GM19043 (cell line): Measurements from ENCODE around the gene PICALM.
"Not testable (repeated sequence)": the region's sequence is repeated elsewhere in the genome, so short reads cannot be mapped to it uniquely, and the experiment has no call there.

Experiments
- ATAC-seq: cut with Tn5 transposase; IDR thresholded peaks from one replicate; pipeline ENCODE4 v1.9.1; 2021; ENCODE audit warnings: low read depth; ENCODE audit not compliant: unreplicated experiment

The PICALM gene, protein sequence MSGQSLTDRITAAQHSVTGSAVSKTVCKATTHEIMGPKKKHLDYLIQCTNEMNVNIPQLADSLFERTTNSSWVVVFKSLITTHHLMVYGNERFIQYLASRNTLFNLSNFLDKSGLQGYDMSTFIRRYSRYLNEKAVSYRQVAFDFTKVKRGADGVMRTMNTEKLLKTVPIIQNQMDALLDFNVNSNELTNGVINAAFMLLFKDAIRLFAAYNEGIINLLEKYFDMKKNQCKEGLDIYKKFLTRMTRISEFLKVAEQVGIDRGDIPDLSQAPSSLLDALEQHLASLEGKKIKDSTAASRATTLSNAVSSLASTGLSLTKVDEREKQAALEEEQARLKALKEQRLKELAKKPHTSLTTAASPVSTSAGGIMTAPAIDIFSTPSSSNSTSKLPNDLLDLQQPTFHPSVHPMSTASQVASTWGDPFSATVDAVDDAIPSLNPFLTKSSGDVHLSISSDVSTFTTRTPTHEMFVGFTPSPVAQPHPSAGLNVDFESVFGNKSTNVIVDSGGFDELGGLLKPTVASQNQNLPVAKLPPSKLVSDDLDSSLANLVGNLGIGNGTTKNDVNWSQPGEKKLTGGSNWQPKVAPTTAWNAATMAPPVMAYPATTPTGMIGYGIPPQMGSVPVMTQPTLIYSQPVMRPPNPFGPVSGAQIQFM

DNA sequence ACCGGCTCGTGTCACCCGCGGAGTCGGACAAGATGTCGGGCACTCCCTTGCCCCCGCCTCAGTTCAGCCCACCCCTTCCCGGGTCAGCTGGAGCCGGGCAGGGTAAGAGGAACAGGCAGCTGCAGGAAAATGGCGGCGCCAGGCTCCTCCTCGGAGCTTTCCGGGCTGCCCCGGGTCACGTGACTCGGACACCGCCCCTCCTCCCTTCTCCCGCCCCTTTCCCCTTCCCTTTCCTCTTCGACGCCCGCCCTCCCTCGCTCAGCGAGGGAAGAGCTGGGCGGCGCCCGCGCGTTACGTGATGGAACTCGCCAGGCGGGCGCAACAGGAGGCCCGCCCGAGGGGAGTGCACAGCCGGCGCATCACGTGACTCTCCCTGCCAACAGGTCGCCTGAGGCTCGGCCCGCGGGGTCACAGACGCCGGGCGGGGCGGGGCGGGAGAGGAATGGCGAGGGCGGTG lies at the start of gene PICALM:
PICALM (minus strand) TSS at position 134 of the 457 bp plus-strand sequence. CDS start 304 bp downstream, outside the sequence.
- peak; percentile 80 for ATAC-seq

GRCh38 chr11:86118253-86118652 lies 49.4 kb upstream of the PICALM start:
- ATAC-seq: no peak

DNA sequence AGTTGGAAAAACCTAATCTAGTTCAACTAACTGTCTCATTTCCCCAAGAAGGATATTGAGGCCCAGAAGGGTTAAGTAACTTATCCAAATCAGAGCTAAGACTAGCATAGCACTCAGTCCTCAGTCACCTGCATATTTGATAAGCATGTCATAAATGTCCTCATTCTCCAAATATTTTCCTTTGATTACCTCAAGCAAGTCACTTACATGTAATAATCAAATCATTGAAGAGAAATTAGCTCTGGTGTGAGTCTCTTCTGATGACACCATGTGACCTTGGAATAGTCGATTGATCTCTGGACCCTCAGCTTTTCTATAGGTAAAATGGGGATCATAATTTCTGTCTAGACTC lies 48.8 kb upstream of the PICALM start:
- no peak for ATAC-seq

DNA sequence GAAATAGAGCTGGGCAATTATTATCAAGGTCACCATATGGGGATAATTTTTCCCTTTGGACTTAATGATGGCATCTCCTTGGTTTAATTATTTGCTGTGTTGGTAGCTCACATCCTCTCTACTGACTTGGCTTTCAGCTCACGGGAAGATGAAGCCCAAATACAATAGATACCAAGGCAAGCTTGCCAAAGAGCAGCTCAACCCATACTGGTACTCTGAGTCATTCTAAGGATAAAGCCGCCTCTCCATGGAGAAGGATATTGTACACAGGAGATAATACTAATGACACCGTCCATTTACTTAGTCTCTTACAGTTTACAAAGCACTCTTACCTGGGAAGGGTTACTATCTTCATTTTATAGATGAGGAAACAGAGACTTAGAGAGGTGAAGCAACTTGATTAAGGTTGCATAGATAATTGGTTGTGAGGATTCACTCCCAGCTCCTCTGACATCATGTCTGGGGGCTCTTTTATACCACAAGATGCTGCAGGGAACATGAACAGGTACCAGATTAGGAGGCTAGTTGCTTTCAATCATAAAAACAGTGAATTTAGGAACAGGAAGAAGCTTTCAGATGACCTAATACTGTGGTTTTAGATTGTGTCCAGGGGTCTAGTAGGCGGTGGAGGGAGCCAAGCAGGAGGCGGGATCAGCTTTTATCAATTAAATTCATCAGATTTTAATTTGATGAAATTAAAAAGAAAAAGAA lies 48.3 kb upstream of the PICALM start:
- ATAC-seq: no peak

DNA sequence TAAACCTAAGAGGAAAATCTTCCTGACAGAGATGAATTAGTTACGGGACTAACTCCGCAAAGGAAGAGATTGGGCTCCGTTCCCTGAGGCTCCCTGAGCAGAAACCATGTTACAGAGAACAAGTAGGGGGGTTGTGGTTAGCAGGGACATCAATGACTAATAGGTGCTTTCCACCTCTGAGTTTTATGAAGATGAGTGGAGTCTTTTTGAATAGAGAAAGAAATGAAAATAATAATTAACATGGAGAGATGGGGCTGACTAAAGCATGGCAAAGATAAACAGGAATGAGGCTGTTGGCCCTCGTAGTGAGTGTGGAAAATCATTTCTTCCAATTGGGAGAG lies 47.5 kb upstream of the PICALM start:
- peak; percentile 77 for ATAC-seq

DNA sequence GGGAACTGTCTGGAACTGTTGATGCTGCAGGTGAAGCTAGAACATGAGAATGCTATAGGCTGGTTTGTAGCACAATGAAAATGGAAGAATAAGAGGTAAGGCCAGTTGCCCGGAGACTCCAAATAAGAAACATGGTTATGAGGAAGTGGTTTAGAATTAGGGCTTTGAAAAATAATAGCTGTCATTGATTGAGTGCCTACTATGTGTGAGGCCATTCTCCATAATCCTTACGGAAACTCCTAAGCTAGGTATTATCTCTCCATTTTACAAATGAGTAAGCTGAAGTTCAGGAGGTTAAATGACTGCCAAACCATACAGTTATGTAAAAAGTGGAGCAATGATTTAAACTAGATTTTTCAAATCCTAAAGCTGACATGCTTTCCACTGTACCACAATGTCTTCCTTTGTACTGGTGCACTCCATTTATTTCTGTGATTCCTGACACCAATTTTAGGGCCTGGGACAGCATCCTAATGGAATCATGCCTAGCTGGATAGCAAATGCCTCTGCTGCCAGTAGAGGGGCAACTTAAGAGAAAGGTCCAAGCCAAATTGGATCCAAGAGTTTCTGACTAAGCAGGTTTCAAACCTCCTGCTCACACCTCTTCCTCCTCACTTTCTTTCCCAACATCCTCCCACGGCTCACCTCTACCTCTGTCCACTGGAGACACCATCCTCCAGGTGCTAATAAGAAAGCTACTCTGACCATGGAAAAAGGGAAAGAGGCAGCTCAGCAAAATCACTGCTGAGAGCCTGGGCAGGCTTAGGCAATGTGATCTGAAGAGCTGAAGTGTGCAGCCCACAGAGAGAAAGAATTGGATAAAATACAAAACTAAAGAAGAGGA lies 46.9 kb upstream of the PICALM start:
- peak; percentile 24 for ATAC-seq

- ATAC-seq: no peak
Observed at GRCh38 chr11:86108890-86109638, 40.2 kb upstream of the PICALM start.

DNA sequence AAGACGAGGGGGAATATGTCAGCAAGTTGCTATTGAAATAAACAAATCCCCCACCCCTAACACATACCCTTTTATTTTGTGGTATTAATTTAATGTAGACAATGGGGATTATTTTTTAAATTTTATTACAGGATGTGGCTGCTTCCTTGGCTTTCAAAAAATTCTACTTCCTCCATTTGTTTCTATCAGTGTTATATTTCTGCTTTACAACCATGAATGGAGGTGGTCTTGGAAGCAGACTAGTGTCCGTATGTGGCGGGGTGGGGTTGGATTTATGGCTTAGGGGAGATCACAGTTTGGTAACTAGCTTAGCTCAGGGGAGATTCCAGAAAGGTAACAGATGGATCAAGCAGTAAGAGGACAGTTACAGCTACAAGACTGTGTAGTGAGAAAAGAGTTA lies 39.3 kb upstream of the PICALM start:
- no peak for ATAC-seq

DNA sequence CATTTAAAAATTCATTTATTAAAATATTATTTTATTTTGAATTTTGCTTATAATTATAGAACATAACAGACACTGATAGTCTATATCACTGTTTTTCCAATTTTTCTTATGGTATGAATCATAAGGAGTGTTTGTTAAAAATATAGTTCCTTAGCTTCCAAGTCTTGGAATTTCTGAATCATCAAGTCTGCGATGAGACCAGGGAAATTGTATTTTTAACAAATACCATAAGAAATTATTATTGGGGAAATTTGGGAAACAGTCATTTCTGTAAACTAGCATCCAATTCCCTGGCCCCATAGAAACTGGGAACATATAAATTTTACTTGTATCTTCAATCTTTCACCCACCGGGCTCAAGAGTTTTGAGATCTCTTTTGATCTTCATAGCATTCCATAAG lies 38.0 kb upstream of the PICALM start:
- ATAC-seq: no peak

DNA sequence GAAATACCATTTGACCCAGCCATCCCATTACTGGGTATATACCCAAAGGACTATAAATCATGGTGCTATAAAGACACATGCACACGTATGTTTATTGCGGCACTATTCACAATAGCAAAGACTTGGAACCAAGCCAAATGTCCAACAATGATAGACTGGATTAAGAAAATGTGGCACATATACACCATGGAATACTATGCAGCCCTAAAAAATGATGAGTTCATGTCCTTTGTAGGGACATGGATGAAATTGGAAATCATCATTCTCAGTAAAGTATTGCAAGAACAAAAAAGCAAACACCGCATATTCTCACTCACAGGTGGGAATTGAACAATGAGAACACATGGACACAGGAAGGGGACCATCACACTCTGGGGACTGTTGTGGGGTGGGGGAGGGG lies 37.1 kb upstream of the PICALM start:
- ATAC-seq: not testable (repeated sequence)

DNA sequence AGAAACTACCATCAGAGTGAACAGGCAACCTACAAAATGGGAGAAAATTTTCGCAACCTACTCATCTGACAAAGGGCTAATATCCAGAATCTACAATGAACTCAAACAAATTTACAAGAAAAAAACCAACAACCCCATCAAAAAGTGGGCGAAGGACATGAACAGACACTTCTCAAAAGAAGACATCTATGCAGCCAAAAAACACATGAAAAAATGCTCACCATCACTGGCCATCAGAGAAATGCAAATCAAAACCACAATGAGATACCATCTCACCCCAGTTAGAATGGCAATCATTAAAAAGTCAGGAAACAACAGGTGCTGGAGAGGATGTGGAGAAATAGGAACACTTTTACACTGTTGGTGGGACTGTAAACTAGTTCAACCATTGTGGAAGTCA lies 36.7 kb upstream of the PICALM start:
- ATAC-seq: not testable (repeated sequence)

- ATAC-seq: no peak
Observed at GRCh38 chr11:86103808-86104207, 34.9 kb upstream of the PICALM start.

DNA sequence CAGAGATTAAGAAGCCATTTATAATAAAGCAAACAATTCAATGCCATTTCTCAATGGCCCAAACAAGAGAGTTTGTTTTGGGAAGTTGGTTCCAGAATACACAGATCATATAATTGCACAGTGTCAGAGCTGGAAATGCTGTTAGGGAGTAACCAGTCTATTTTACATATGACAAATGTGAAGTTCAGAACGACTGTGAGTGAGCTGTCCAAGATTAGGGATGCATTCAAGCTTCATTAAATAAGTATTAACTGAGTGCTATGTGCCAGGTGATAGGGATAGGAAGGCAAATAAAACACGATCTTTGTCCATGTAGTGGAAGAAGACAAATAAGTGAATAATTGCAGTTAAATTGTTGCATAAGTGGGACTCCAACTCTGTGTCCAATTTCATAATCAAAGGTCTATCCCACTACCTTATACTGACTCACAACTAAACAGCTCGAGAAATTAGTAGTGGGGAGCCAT lies 33.1 kb upstream of the PICALM start:
- no peak for ATAC-seq

DNA sequence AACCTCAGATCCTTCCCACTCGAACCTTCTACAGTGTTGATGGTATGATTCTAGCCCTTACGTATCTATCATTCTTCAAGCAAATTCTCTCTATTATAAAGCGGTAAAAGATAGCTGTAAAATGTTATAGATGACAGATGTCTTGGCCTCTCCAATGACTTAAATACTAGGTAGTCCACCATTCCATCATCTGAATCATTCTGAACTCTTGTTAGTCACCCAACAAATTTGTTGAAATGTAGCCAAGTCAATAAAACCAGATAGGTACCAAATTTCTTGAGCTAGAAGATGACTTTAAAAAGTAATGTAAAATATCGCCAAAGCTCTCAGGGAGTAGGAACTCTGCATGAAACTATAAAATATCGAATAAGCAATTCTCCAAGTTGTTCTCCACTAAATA lies 32.6 kb upstream of the PICALM start:
- no peak for ATAC-seq

GRCh38 chr11:86099874-86100273 lies 31.0 kb upstream of the PICALM start:
- ATAC-seq: no peak

GRCh38 chr11:86097980-86098379 lies 29.1 kb upstream of the PICALM start:
- ATAC-seq: no peak

DNA sequence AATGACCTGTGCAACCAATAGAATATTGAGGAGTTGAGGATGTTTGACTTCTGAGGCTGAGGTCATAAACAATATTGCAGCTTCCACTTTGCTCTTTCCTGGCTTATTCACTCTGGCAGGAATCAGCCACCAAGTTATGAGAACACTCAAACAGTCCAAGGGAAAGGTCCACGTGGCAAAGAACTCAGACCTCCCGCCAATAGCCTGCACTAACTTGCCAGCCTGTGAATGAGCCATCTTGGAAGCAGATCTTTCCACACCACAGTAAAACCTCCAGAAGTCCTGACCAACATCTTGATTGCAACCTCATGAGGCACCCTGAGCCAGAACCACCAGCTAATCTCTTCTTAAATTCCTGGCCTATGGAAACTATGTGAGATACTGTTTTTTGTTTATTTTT lies 22.7 kb upstream of the PICALM start:
- no peak for ATAC-seq

GRCh38 chr11:86091086-86091485 lies 22.2 kb upstream of the PICALM start:
- ATAC-seq: no peak

DNA sequence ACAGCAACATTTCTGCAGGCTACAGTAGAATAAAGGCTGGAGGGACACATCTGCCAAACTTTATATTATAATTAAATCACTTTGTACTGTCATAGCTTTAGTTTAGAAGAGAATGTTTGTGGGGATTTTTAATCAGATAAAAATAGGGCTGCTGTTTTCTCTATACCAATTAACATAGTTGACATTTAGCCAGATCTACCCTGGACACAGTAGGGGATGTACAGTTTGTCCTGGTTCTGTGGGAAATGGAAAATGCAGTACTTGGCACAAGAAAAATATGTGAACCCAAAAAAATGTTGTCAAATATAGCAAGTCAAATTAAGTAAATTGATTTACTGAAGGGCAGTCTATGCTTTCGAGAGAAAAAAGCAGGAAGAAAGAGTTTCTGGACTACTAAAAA lies 20.8 kb upstream of the PICALM start:
- ATAC-seq: no peak

- ATAC-seq: not testable (repeated sequence)
Observed at GRCh38 chr11:86087688-86088087, 18.8 kb upstream of the PICALM start.
